Measurements from ENCODE around the gene C2orf92. TPM values are rescaled to one million over a fixed set of nuclear protein-coding genes. Genes with fewer than 3 reads are reported as not detected.

The C2orf92 gene
- total RNA-seq, 1 donor from 2014 or later = 14.4 TPM

DNA sequence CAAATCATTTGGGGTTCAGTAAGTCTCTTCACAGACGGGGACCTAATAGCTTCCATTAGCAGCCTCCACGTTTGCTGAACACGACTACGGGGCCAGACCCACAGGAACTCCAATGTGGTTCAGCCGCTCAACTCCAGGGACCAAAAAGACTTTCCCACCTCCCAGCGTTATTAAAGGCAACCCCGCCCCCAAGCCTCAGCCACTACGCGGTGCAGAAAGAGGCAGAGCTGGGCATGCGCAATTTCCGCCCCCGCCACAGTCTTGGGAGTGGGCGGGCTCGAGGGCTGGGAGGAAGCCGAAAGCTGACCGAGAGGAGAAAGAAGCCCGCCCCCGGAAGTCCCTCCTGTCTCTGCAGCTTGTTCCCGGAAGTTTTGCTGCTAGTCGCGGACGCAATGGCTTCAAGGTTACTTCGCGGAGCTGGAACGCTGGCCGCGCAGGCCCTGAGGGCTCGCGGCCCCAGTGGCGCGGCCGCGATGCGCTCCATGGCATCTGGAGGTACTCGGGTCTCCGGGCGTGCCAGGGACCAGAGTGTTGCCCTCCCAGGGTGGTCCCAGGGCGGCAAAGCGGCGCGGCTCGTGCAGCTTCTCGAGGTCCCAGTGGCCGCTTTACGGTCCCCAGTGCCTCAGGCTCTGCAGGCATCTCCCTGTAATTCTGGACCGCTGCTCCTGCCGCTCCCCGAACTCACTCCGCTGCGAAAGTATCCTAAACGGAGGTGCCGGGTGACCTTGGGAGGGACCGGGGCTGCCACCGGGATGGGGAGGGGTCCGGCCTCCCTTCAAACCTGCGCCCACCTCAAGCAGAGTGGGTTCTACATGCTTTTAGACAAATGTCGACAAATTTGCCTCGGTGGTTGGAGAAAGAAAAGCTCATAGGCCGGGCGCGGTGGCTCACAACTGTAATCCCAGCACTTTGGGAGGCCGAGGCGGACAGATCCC lies 23.6 kb upstream of the C2orf92 start, which contains the start of gene COX5B:
Gene COX5B, plus strand, starts transcription at position 368 of the 935 bp plus-strand sequence. Its CDS starts 25 bp downstream, at position 393.
- Histone ChIP-seq H3K9me3 (no peaks in the 10 kb centered on the region), H3K27me3 (no peaks in the 10 kb centered on the region), H3K27ac (peak within 1 kb of the TSS; percentile 98), H3K36me3 (peaks cover 33% of the 10 kb centered on the region), H3K4me1 (peaks cover 16% of the 10 kb centered on the region), H3K4me3 (peak within 1 kb of the TSS; percentile 99)
- intact Hi-C loops (cut with DNase I) = no loop called here
- TF ChIP-seq, protein P1, sequence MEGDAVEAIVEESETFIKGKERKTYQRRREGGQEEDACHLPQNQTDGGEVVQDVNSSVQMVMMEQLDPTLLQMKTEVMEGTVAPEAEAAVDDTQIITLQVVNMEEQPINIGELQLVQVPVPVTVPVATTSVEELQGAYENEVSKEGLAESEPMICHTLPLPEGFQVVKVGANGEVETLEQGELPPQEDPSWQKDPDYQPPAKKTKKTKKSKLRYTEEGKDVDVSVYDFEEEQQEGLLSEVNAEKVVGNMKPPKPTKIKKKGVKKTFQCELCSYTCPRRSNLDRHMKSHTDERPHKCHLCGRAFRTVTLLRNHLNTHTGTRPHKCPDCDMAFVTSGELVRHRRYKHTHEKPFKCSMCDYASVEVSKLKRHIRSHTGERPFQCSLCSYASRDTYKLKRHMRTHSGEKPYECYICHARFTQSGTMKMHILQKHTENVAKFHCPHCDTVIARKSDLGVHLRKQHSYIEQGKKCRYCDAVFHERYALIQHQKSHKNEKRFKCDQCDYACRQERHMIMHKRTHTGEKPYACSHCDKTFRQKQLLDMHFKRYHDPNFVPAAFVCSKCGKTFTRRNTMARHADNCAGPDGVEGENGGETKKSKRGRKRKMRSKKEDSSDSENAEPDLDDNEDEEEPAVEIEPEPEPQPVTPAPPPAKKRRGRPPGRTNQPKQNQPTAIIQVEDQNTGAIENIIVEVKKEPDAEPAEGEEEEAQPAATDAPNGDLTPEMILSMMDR (IDR thresholded peaks at IDR 0.05) = no peak
- ATAC-seq = peak; percentile 99
- DNase-seq = peak; percentile 100

GRCh38 chr2:97646977-97647376 lies 22.5 kb upstream of the C2orf92 start:
- DNase-seq (no peak), ATAC-seq (no peak)
- TF ChIP-seq, protein P1 (IDR thresholded peaks at IDR 0.05) = no peak
- no peaks in the 10 kb centered on the region for H3K27me3 ChIP-seq
- H3K4me3 ChIP-seq = peak overlapping the region; percentile 99
- H3K4me1 ChIP-seq = peaks cover 16% of the 10 kb centered on the region
- intact Hi-C loops (cut with DNase I) = no loop called here
- H3K36me3 ChIP-seq = peaks cover 34% of the 10 kb centered on the region
- H3K27ac ChIP-seq = peak overlapping the region; percentile 98
- no peaks in the 10 kb centered on the region for H3K9me3 ChIP-seq

GRCh38 chr2:97651114-97651513 lies 18.4 kb upstream of the C2orf92 start:
- Histone ChIP-seq H3K27ac (no peak overlapping the region), H3K4me1 (peaks cover 9% of the 10 kb centered on the region), H3K9me3 (no peaks in the 10 kb centered on the region), H3K27me3 (no peaks in the 10 kb centered on the region), H3K36me3 (peaks cover 34% of the 10 kb centered on the region), H3K4me3 (no peak overlapping the region)
- intact Hi-C loops (cut with DNase I) = no loop called here
- TF ChIP-seq, protein P1 (IDR thresholded peaks at IDR 0.05) = no peak
- DNase-seq (no peak), ATAC-seq (no peak)

GRCh38 chr2:97653473-97653872 lies 16.0 kb upstream of the C2orf92 start:
- peaks cover 39% of the 10 kb centered on the region for H3K36me3 ChIP-seq
- H3K27me3 ChIP-seq = no peaks in the 10 kb centered on the region
- no peak overlapping the region for H3K4me3 ChIP-seq
- DNase-seq = no peak
- H3K27ac ChIP-seq = no peak overlapping the region
- TF ChIP-seq, protein P1 (IDR thresholded peaks at IDR 0.05) = no peak
- intact Hi-C loops (cut with DNase I) = no loop called here
- ATAC-seq = no peak
- H3K9me3 ChIP-seq = no peaks in the 10 kb centered on the region
- no peaks in the 10 kb centered on the region for H3K4me1 ChIP-seq

DNA sequence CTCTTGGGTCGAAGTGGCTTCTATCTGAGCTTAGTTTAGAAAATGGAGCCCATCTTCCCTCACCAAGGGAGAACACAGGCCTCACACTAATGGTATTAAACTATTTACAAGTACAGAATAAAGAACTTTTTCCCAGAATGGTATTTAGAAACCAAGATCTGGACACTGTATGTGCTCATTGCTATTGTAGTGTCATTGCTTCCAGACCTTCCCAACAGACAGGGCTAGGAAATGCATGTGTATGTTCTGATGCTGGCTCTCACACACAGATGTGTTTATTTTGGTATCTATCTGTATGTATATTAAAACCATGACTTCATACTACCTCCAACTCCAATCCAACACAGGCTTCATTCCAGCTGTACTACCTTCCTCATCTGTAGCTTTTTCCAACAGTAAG lies 15.6 kb upstream of the C2orf92 start:
- TF ChIP-seq, protein P1 (IDR thresholded peaks at IDR 0.05) = no peak
- no peaks in the 10 kb centered on the region for H3K9me3 ChIP-seq
- no peak for ATAC-seq
- no peaks in the 10 kb centered on the region for H3K4me1 ChIP-seq
- intact Hi-C loops (cut with DNase I) = no loop called here
- no peaks in the 10 kb centered on the region for H3K27me3 ChIP-seq
- no peak overlapping the region for H3K4me3 ChIP-seq
- no peak for DNase-seq
- no peak overlapping the region for H3K27ac ChIP-seq
- peaks cover 39% of the 10 kb centered on the region for H3K36me3 ChIP-seq

All from upper lobe of right lung (tissue), 1 donor.